ENCODE data around the gene PTPRN2. TPM values are rescaled to one million over a fixed set of nuclear protein-coding genes. Genes with fewer than 3 reads are reported as not detected.

PTPRN2 gene
- total and polyA plus RNA-seq, 2 donors (not counting 3 experiments of a cell fraction or from before 2014, with no cell fraction given) = 0.62 to 0.88 TPM

GRCh38 chr7:158023157-158023556, 564.5 kb downstream of the PTPRN2 start:
- TF ChIP-seq POLR2AphosphoS5 (IDR thresholded peaks at IDR 0.05; ENCODE audit: insufficient read depth, low read depth, low read length) = no peak
- TF ChIP-seq EZH2 (IDR thresholded peaks at IDR 0.05; ENCODE audit: borderline replicate concordance, low read depth, low read length, severe bottlenecking) = no peak
- TF ChIP-seq MYC (IDR thresholded peaks at IDR 0.05; ENCODE audit: low read depth, low read length) = no peak
- no peak for TF ChIP-seq POLR2A (IDR thresholded peaks at IDR 0.05; ENCODE audit: low read depth, low read length)
- TF ChIP-seq JUN (IDR thresholded peaks at IDR 0.05; ENCODE audit: borderline replicate concordance, insufficient read depth, insufficient read length, low read depth) = no peak
- no peak for TF ChIP-seq FOS (IDR thresholded peaks at IDR 0.05; ENCODE audit: borderline replicate concordance, insufficient read depth, low read length)
- no peak for TF ChIP-seq GATA2 (IDR thresholded peaks at IDR 0.05; ENCODE audit: insufficient read depth, insufficient read length, low read depth, low read length)
- TF ChIP-seq MAX (IDR thresholded peaks at IDR 0.05; ENCODE audit: insufficient read depth, insufficient read length) = no peak
- TF ChIP-seq CTCF (IDR thresholded peaks at IDR 0.05; ENCODE audit: extremely low read depth in 1 of 2, insufficient read depth in 1 of 2, low read depth in 1 of 2, low read length in 2 of 2) = no peak
- H3K27ac ChIP-seq (ENCODE audit: insufficient read depth, low read depth, low read length) = no peak overlapping the region
- no peak overlapping the region for H3K4me3 ChIP-seq (replicated peaks in 1 of 3; ENCODE audit: insufficient read depth in 1 of 3, low read depth in 1 of 3, low read length in 3 of 3)
- H3K79me2 ChIP-seq (ENCODE audit: control insufficient read depth, insufficient read depth, low read length) = no peaks in the 10 kb centered on the region
- H3K27me3 ChIP-seq (ENCODE audit: control insufficient read depth in 2 of 2, insufficient read depth in 2 of 2, low read length in 2 of 2) = no peaks in the 10 kb centered on the region
- H2AFZ ChIP-seq (ENCODE audit: low read depth, low read length) = no peak overlapping the region
- dilution Hi-C loops (cut with MboI; ENCODE audit: extremely low pct_ligation_motif_present, low sequenced_read_pairs) = no loop called here
- H3K4me1 ChIP-seq (ENCODE audit: control insufficient read depth, extremely low read depth, insufficient read depth, low read length) = no peaks in the 10 kb centered on the region
- H3K9me3 ChIP-seq (replicated peaks; ENCODE audit: control insufficient read depth, insufficient read depth, low read length) = no peaks in the 10 kb centered on the region
- no peaks in the 10 kb centered on the region for H3K36me3 ChIP-seq (ENCODE audit: control insufficient read depth in 2 of 2, extremely low read depth in 1 of 2, insufficient read depth in 2 of 2, low read length in 2 of 2)
- no peaks in the 10 kb centered on the region for H4K20me1 ChIP-seq (replicated peaks; ENCODE audit: control insufficient read depth, extremely low read depth, insufficient read depth, low read length)
- intact Hi-C loops (cut with micrococcal nuclease) = no loop called here
- CTCF ChIA-PET = no interaction called here
- POLR2A ChIA-PET = no interaction called here
- FAIRE-seq (no peak), DNase-seq (ENCODE audit: low read depth, low spot score) (no peak)
- H3K4me2 ChIP-seq (ENCODE audit: insufficient read depth, low read length) = no peak overlapping the region
- BruUV-seq (replicated peaks) = no TSS peak
- H3K9me1 ChIP-seq (replicated peaks; ENCODE audit: control insufficient read depth, extremely low read depth, insufficient read depth, low read length) = no peaks in the 10 kb centered on the region
- H3K9ac ChIP-seq (replicated peaks; ENCODE audit: extremely low read depth, insufficient read depth, low read length) = no peak overlapping the region

All from endothelial cell of umbilical vein (primary cell).